GM23338 (cell line): Measurements from ENCODE around the gene MKNK1. TPM values are rescaled to one million over a fixed set of nuclear protein-coding genes. Genes with fewer than 3 reads are reported as not detected.

Experiments
- ATAC-seq: fragments of 200-7000 bp; cut with Tn5 transposase; 3 replicates; pipeline ENCODE4 v1.9.1; 2020
- DNase-seq: peaks from one replicate; pipeline ENCODE4 v3.0.0-alpha.2; 2015; ENCODE audit warnings: low spot score
- H2AFZ ChIP-seq: fragments of 200-600 bp; sonication (generic); 2 replicates; pipeline ENCODE4 v1.8.0; 2016; ENCODE audit warnings: antibody characterized with exemption, mild to moderate bottlenecking, moderate library complexity
- H3F3A ChIP-seq: fragments of 200-600 bp; sonication (generic); replicated peaks from 2 replicates; pipeline ENCODE4 v1.8.0; 2017; ENCODE audit warnings: antibody characterized with exemption, mixed run types, low read depth
- H3K27ac ChIP-seq: fragments of 200-600 bp; sonication (generic); 2 replicates; pipeline ENCODE4 v1.6.1; 2016; ENCODE audit warnings: low read depth
- H3K27me3 ChIP-seq: fragments of 200-600 bp; sonication (generic); 2 replicates; pipeline ENCODE4 v1.8.0; 2016; ENCODE audit warnings: mild to moderate bottlenecking, mixed run types, moderate library complexity; ENCODE audit not compliant: insufficient read depth
- H3K36me3 ChIP-seq: fragments of 200-600 bp; sonication (generic); 2 replicates; pipeline ENCODE4 v1.8.0; 2016; ENCODE audit warnings: mild to moderate bottlenecking; ENCODE audit not compliant: insufficient read depth
- H3K4me1 ChIP-seq: fragments of 200-600 bp; sonication (generic); 2 replicates; pipeline ENCODE4 v1.8.0; 2016; ENCODE audit warnings: mild to moderate bottlenecking, moderate library complexity; ENCODE audit not compliant: insufficient read depth
- H3K4me2 ChIP-seq: fragments of 200-600 bp; sonication (generic); 2 replicates; pipeline ENCODE4 v1.7.1; 2017; ENCODE audit warnings: mixed run types
- H3K4me3 ChIP-seq: fragments of 200-600 bp; sonication (generic); 2 replicates; pipeline ENCODE4 v1.6.1; 2016; ENCODE audit warnings: mixed run types
- H3K79me2 ChIP-seq: fragments of 200-600 bp; sonication (generic); replicated peaks from 2 replicates; pipeline ENCODE4 v1.8.0; 2017; ENCODE audit warnings: mild to moderate bottlenecking; ENCODE audit not compliant: insufficient read depth
- H3K9me2 ChIP-seq: fragments of 200-600 bp; sonication (generic); 2 replicates; pipeline ENCODE4 v1.8.0; 2017; ENCODE audit not compliant: insufficient read depth
- H4K20me1 ChIP-seq: fragments of 200-600 bp; sonication (generic); replicated peaks from 2 replicates; pipeline ENCODE4 v1.8.0; 2017; ENCODE audit warnings: mild to moderate bottlenecking; ENCODE audit not compliant: insufficient read depth
- H3K27ac Mint-ChIP-seq: 2 replicates; pipeline ENCODE4 v1.8.0; 2020; ENCODE audit warnings: inconsistent platforms, mild to moderate bottlenecking, moderate library complexity, mixed read lengths
- H3K27me3 Mint-ChIP-seq: 3 replicates; pipeline ENCODE4 v1.8.0; 2022; ENCODE audit warnings: low read depth, mild to moderate bottlenecking, moderate library complexity, mixed read lengths, inconsistent platforms; ENCODE audit not compliant: insufficient read depth, poor library complexity
- H3K36me3 Mint-ChIP-seq: 3 replicates; pipeline ENCODE4 v1.8.0; 2021; ENCODE audit warnings: low read depth, mild to moderate bottlenecking, inconsistent platforms, moderate library complexity, mixed read lengths
- H3K4me1 Mint-ChIP-seq: 3 replicates; pipeline ENCODE4 v1.8.0; 2020; ENCODE audit warnings: mild to moderate bottlenecking, inconsistent platforms, mixed read lengths
- H3K4me3 Mint-ChIP-seq: 3 replicates; pipeline ENCODE4 v1.8.0; 2021; ENCODE audit warnings: moderate library complexity, mild to moderate bottlenecking, inconsistent platforms, mixed read lengths
- H3K9me3 Mint-ChIP-seq: 3 replicates; pipeline ENCODE4 v1.8.0; 2020; ENCODE audit warnings: moderate library complexity, mild to moderate bottlenecking, inconsistent platforms, mixed read lengths
- CREB1 ChIP-seq: fragments of 250-450 bp; sonication (Bioruptor Pico); IDR thresholded peaks from 2 replicates; pipeline ENCODE4 v1.5.0; 2020; ENCODE audit warnings: low read depth, mild to moderate bottlenecking, moderate library complexity
- ETS1 ChIP-seq: IDR thresholded peaks from 2 replicates; pipeline ENCODE4 v1.6.1; 2016; ENCODE audit warnings: antibody characterized with exemption
- EZH2 ChIP-seq: fragments of 200-600 bp; sonication (generic); IDR thresholded peaks from one replicate; pipeline ENCODE4 v1.8.0; 2017; ENCODE audit warnings: antibody characterized with exemption, mild to moderate bottlenecking, low read depth; ENCODE audit not compliant: unreplicated experiment
- EZH2phosphoT487 ChIP-seq: fragments of 200-600 bp; sonication (generic); IDR thresholded peaks from one replicate; pipeline ENCODE4 v1.8.1; 2018; ENCODE audit warnings: antibody characterized with exemption; ENCODE audit not compliant: unreplicated experiment
- JUNB ChIP-seq: IDR thresholded peaks from one replicate; pipeline ENCODE4 v1.6.1; 2016; ENCODE audit warnings: antibody characterized with exemption; ENCODE audit not compliant: unreplicated experiment
- NANOG ChIP-seq: IDR thresholded peaks from 2 replicates; pipeline ENCODE4 v1.6.1; 2016; ENCODE audit warnings: antibody characterized with exemption, borderline replicate concordance
- POLR2AphosphoS5 ChIP-seq: IDR thresholded peaks from 2 replicates; pipeline ENCODE4 v1.6.1; 2016; ENCODE audit warnings: antibody characterized with exemption, low read depth
- REST ChIP-seq: IDR thresholded peaks from one replicate; pipeline ENCODE4 v1.6.1; 2018; ENCODE audit warnings: antibody characterized with exemption; ENCODE audit not compliant: unreplicated experiment
- STAT1 ChIP-seq: IDR thresholded peaks from one replicate; pipeline ENCODE4 v1.6.1; 2016; ENCODE audit warnings: antibody characterized with exemption; ENCODE audit not compliant: unreplicated experiment
- ZNF114 ChIP-seq: fragments of 250-450 bp; sonication (Bioruptor Pico); IDR thresholded peaks from 2 replicates; pipeline ENCODE4 v1.5.0; 2020; ENCODE audit warnings: mild to moderate bottlenecking, moderate library complexity
- ZNF331 ChIP-seq: fragments of 250-450 bp; sonication (Bioruptor Pico); IDR thresholded peaks from 2 replicates; pipeline ENCODE4 v1.5.0; 2020; ENCODE audit warnings: low read depth, mild to moderate bottlenecking, moderate library complexity
- ZNF462 ChIP-seq: fragments of 250-450 bp; sonication (Bioruptor Pico); IDR thresholded peaks from 2 replicates; pipeline ENCODE4 v1.5.0; 2020; ENCODE audit warnings: mild to moderate bottlenecking, moderate library complexity
- polyA plus RNA-seq: library from polyadenylated mRNA; unstranded; fragments of >200 nt; fragmentation: Nextera tagmentation; extraction: Ambion mirVana; gene quantifications from 2 replicates; pipeline ENCODE4 v1.2.1, GENCODE V29; 2016
- total RNA-seq: library from RNA; depleted of rRNA; stranded (reverse); fragments of >200 nt; shearing (Covaris generic); gene quantifications from 2 replicates; pipeline ENCODE4 v1.2.3, GENCODE V29; 2014

The MKNK1 gene
- total and polyA plus RNA-seq, 2 experiments from 2014 or later, result 11.8 to 20.5 TPM

GRCh38 chr1:46515576-46515975 is 88.5 kb downstream of the MKNK1 start:
- Mint-ChIP-seq H3K36me3 (no peaks in the 10 kb centered on the region), H3K9me3 (peaks cover 3% of the 10 kb centered on the region; the same call in 1 of the 3 replicates), H3K27ac (no peak overlapping the region), H3K4me3 (no peak overlapping the region), H3K4me1 (peaks cover 56% of the 10 kb centered on the region), H3K27me3 (peaks cover 41% of the 10 kb centered on the region)
- H2AFZ ChIP-seq, result no peak overlapping the region
- H3K36me3 ChIP-seq, result no peaks in the 10 kb centered on the region
- no peak for TF ChIP-seq CREB1 (CRISPR knock-in tag)
- TF ChIP-seq REST, result no peak
- H3F3A ChIP-seq, result 0 out of 2 replicates have a peak, but pooled peaks cover 5% of the 10 kb centered on the region
- no peaks in the 10 kb centered on the region for H3K9me2 ChIP-seq
- DNase-seq (no peak), ATAC-seq (no peak)
- H3K79me2 ChIP-seq, result no peaks in the 10 kb centered on the region
- peaks cover 62% of the 10 kb centered on the region for H3K27me3 ChIP-seq
- no peak overlapping the region for H3K4me3 ChIP-seq
- H3K27ac ChIP-seq, result no peak overlapping the region
- no peak overlapping the region for H3K4me2 ChIP-seq
- no peaks in the 10 kb centered on the region for H4K20me1 ChIP-seq
- peaks cover 33% of the 10 kb centered on the region for H3K4me1 ChIP-seq

- Histone ChIP-seq H3F3A (0 out of 2 replicates have a peak, but pooled peaks cover 5% of the 10 kb centered on the region), H3K4me1 (peaks cover 32% of the 10 kb centered on the region), H3K36me3 (no peaks in the 10 kb centered on the region), H4K20me1 (no peaks in the 10 kb centered on the region), H3K4me3 (no peak overlapping the region), H3K4me2 (no peak overlapping the region), H3K9me2 (no peaks in the 10 kb centered on the region), H3K27ac (no peak overlapping the region), H2AFZ (no peak overlapping the region), H3K27me3 (peaks cover 50% of the 10 kb centered on the region), H3K79me2 (no peaks in the 10 kb centered on the region)
- H3K27ac Mint-ChIP-seq, result no peak overlapping the region
- peaks cover 42% of the 10 kb centered on the region for H3K4me1 Mint-ChIP-seq
- H3K4me3 Mint-ChIP-seq, result no peak overlapping the region
- H3K27me3 Mint-ChIP-seq, result peaks cover 33% of the 10 kb centered on the region
- H3K9me3 Mint-ChIP-seq, result peaks cover 3% of the 10 kb centered on the region; the same call in 1 of the 3 replicates
- ATAC-seq, result no peak
- no peak for DNase-seq
- H3K36me3 Mint-ChIP-seq, result no peaks in the 10 kb centered on the region
- no peak for TF ChIP-seq POLR2AphosphoS5
- no peak for TF ChIP-seq NANOG
- TF ChIP-seq STAT1, result no peak
- TF ChIP-seq ZNF114 (CRISPR knock-in tag), result no peak
- no peak for TF ChIP-seq JUNB
- no peak for TF ChIP-seq ZNF331 (CRISPR knock-in tag)
- no peak for TF ChIP-seq EZH2
- TF ChIP-seq ZNF462 (CRISPR knock-in tag), result no peak
- no peak for TF ChIP-seq EZH2phosphoT487
- no peak for TF ChIP-seq ETS1
- no peak for TF ChIP-seq CREB1 (CRISPR knock-in tag)
Observed at GRCh38 chr1:46513536-46513935, 90.5 kb downstream of the MKNK1 start.
